ENCODE measurements around the gene HNRNPDL.

Gene HNRNPDL

GRCh38 chr4:82434949-82435348 is 4.7 kb upstream of the HNRNPDL start:
- Histone ChIP-seq H3K4ac (ENCODE audit: low read depth in 1 of 2, low read length in 2 of 2) (no peak overlapping the region), H2BK120ac (ENCODE audit: low read depth, low read length) (no peak overlapping the region)
- WGBS: 94% methylated on average over 5 of the region's 7 CpGs

GRCh38 chr4:82433791-82434190 is 3.5 kb upstream of the HNRNPDL start:
- Histone ChIP-seq H2BK5ac (ENCODE audit: low read depth, low read length, poor library complexity, severe bottlenecking) (no peak overlapping the region), H3K23ac (ENCODE audit: low read length in 2 of 2) (no peak overlapping the region), H4K91ac (ENCODE audit: low read length) (no peak overlapping the region), H3K9me3 (ENCODE audit: control insufficient read depth, low read length) (no peaks in the 10 kb centered on the region), H3K4me3 (ENCODE audit: insufficient read depth in 1 of 2, low read depth in 1 of 2, low read length in 2 of 2) (no peak overlapping the region), H2AFZ (ENCODE audit: low read depth, low read length) (no peak overlapping the region), H3K18ac (ENCODE audit: low read depth in 1 of 2, low read length in 2 of 2) (no peak overlapping the region), H2AK5ac (ENCODE audit: low read length, severe bottlenecking) (no peak overlapping the region), H3K36me3 (ENCODE audit: control insufficient read depth in 1 of 2, insufficient read depth in 2 of 2, low read depth in 1 of 2, low read length in 2 of 2) (peaks cover 4 to 10% of the 10 kb centered on the region in 2 experiments), H3K4me2 (ENCODE audit: low read length, poor library complexity, severe bottlenecking) (no peak overlapping the region), H3K27ac (ENCODE audit: low read length, poor library complexity, severe bottlenecking) (no peak overlapping the region), H2BK15ac (ENCODE audit: low read depth, poor library complexity, severe bottlenecking) (no peak overlapping the region), H4K8ac (ENCODE audit: low read length) (no peak overlapping the region), H2BK12ac (ENCODE audit: low read length in 2 of 2) (no peak overlapping the region), H3K9ac (ENCODE audit: low read length) (no peak overlapping the region), H3K14ac (ENCODE audit: low read length in 2 of 2) (no peak overlapping the region), H3K4ac (ENCODE audit: low read depth in 1 of 2, low read length in 2 of 2) (no peak overlapping the region), H3K79me1 (replicated peaks; ENCODE audit: low read length, poor library complexity, severe bottlenecking) (peaks cover 14% of the 10 kb centered on the region), H3K27me3 (ENCODE audit: control insufficient read depth in 1 of 2, insufficient read depth in 1 of 2, low read length in 2 of 2) (no peaks in the 10 kb centered on the region), H2BK120ac (ENCODE audit: low read depth, low read length) (no peak overlapping the region), H3K4me1 (ENCODE audit: control insufficient read depth, insufficient read depth, low read depth, low read length) (peaks cover 8% of the 10 kb centered on the region)
- WGBS: 95% methylated on average over 1 of the region's 2 CpGs
- DNase-seq: no peak

More at GRCh38 chr4:82434949-82435348, 4.7 kb upstream of the HNRNPDL start:
- H3K23ac ChIP-seq (ENCODE audit: low read length in 2 of 2): no peak overlapping the region
- peaks cover 18% of the 10 kb centered on the region for H3K79me1 ChIP-seq (replicated peaks; ENCODE audit: low read length, poor library complexity, severe bottlenecking)
- H3K18ac ChIP-seq (ENCODE audit: low read depth in 1 of 2, low read length in 2 of 2): no peak overlapping the region
- no peak overlapping the region for H4K8ac ChIP-seq (ENCODE audit: low read length)
- H4K91ac ChIP-seq (ENCODE audit: low read length): no peak overlapping the region
- no peaks in the 10 kb centered on the region for H3K9me3 ChIP-seq (ENCODE audit: control insufficient read depth, low read length)
- peaks cover 4 to 10% of the 10 kb centered on the region in 2 experiments for H3K36me3 ChIP-seq (ENCODE audit: control insufficient read depth in 1 of 2, insufficient read depth in 2 of 2, low read depth in 1 of 2, low read length in 2 of 2)
- H3K4me1 ChIP-seq (ENCODE audit: control insufficient read depth, insufficient read depth, low read depth, low read length): peaks cover 8% of the 10 kb centered on the region
- H3K9ac ChIP-seq (ENCODE audit: low read length): no peak overlapping the region
- no peak overlapping the region for H2BK15ac ChIP-seq (ENCODE audit: low read depth, poor library complexity, severe bottlenecking)
- H2AFZ ChIP-seq (ENCODE audit: low read depth, low read length): no peak overlapping the region
- DNase-seq: no peak
- no peaks in the 10 kb centered on the region for H3K27me3 ChIP-seq (ENCODE audit: control insufficient read depth in 1 of 2, insufficient read depth in 1 of 2, low read length in 2 of 2)
- no peak overlapping the region for H3K14ac ChIP-seq (ENCODE audit: low read length in 2 of 2)
- no peak overlapping the region for H2BK5ac ChIP-seq (ENCODE audit: low read depth, low read length, poor library complexity, severe bottlenecking)
- no peak overlapping the region for H3K4me3 ChIP-seq (ENCODE audit: insufficient read depth in 1 of 2, low read depth in 1 of 2, low read length in 2 of 2)
- no peak overlapping the region for H2BK12ac ChIP-seq (ENCODE audit: low read length in 2 of 2)
- no peak overlapping the region for H3K27ac ChIP-seq (ENCODE audit: low read length, poor library complexity, severe bottlenecking)
- no peak overlapping the region for H2AK5ac ChIP-seq (ENCODE audit: low read length, severe bottlenecking)
- H3K4me2 ChIP-seq (ENCODE audit: low read length, poor library complexity, severe bottlenecking): no peak overlapping the region

GRCh38 chr4:82432596-82432995 is 2.3 kb upstream of the HNRNPDL start:
- H2BK12ac ChIP-seq (ENCODE audit: low read length in 2 of 2): no peak overlapping the region
- H3K27me3 ChIP-seq (ENCODE audit: control insufficient read depth in 1 of 2, insufficient read depth in 1 of 2, low read length in 2 of 2): no peaks in the 10 kb centered on the region
- peaks cover 7% of the 10 kb centered on the region for H3K4me1 ChIP-seq (ENCODE audit: control insufficient read depth, insufficient read depth, low read depth, low read length)
- H3K36me3 ChIP-seq (ENCODE audit: control insufficient read depth in 1 of 2, insufficient read depth in 2 of 2, low read depth in 1 of 2, low read length in 2 of 2): peaks cover 4 to 16% of the 10 kb centered on the region in 2 experiments
- no peak overlapping the region for H4K8ac ChIP-seq (ENCODE audit: low read length)
- no peak overlapping the region for H2BK15ac ChIP-seq (ENCODE audit: low read depth, poor library complexity, severe bottlenecking)
- 91% methylated on average over 17 of the region's 18 CpGs for WGBS
- H2AFZ ChIP-seq (ENCODE audit: low read depth, low read length): no peak overlapping the region
- no peak overlapping the region for H3K4me2 ChIP-seq (ENCODE audit: low read length, poor library complexity, severe bottlenecking)
- H4K91ac ChIP-seq (ENCODE audit: low read length): no peak overlapping the region
- H3K27ac ChIP-seq (ENCODE audit: low read length, poor library complexity, severe bottlenecking): no peak overlapping the region
- no peak overlapping the region for H3K14ac ChIP-seq (ENCODE audit: low read length in 2 of 2)
- H3K4ac ChIP-seq (ENCODE audit: low read depth in 1 of 2, low read length in 2 of 2): no peak overlapping the region
- H3K9me3 ChIP-seq (ENCODE audit: control insufficient read depth, low read length): no peaks in the 10 kb centered on the region
- H2AK5ac ChIP-seq (ENCODE audit: low read length, severe bottlenecking): no peak overlapping the region
- H3K9ac ChIP-seq (ENCODE audit: low read length): no peak overlapping the region
- H3K23ac ChIP-seq (ENCODE audit: low read length in 2 of 2): no peak overlapping the region
- H2BK5ac ChIP-seq (ENCODE audit: low read depth, low read length, poor library complexity, severe bottlenecking): no peak overlapping the region
- H2BK120ac ChIP-seq (ENCODE audit: low read depth, low read length): no peak overlapping the region
- peaks cover 14% of the 10 kb centered on the region for H3K79me1 ChIP-seq (replicated peaks; ENCODE audit: low read length, poor library complexity, severe bottlenecking)
- no peak overlapping the region for H3K4me3 ChIP-seq (ENCODE audit: insufficient read depth in 1 of 2, low read depth in 1 of 2, low read length in 2 of 2)
- DNase-seq: no peak
- H3K18ac ChIP-seq (ENCODE audit: low read depth in 1 of 2, low read length in 2 of 2): no peak overlapping the region

DNA sequence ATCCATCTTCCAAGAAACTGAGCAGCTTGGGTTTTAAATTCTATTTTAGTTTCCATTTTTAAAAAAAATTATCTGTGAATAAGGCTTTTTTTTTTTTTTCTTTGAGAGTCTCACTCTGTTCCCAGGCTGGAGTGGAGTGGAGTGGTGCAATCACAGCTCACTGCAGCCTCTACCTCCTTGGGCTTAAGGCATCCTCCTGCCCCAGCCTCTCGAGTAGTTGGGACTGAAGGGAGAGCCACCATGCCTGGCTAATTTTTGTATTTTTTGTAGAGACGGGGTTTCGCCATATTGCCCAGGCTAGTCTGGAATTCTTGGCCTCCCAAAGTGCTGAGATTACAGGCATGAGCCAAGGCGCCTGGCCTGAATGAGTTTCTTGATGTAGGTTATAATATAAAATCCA is 1.6 kb upstream of the HNRNPDL start:
- H2AFZ ChIP-seq (ENCODE audit: low read depth, low read length): no peak overlapping the region
- no peak overlapping the region for H3K23ac ChIP-seq (ENCODE audit: low read length in 2 of 2)
- H3K36me3 ChIP-seq (ENCODE audit: control insufficient read depth in 1 of 2, insufficient read depth in 2 of 2, low read depth in 1 of 2, low read length in 2 of 2): peaks cover 6 to 24% of the 10 kb centered on the region in 2 experiments
- peaks cover 6% of the 10 kb centered on the region for H3K4me1 ChIP-seq (ENCODE audit: control insufficient read depth, insufficient read depth, low read depth, low read length)
- no peaks in the 10 kb centered on the region for H3K9me3 ChIP-seq (ENCODE audit: control insufficient read depth, low read length)
- H4K91ac ChIP-seq (ENCODE audit: low read length): no peak overlapping the region
- no peak for DNase-seq
- H2BK5ac ChIP-seq (ENCODE audit: low read depth, low read length, poor library complexity, severe bottlenecking): no peak overlapping the region
- peak overlapping the region in 1 of 2 experiments; percentile 100 for H3K4me3 ChIP-seq (ENCODE audit: insufficient read depth in 1 of 2, low read depth in 1 of 2, low read length in 2 of 2)
- no peak overlapping the region for H2AK5ac ChIP-seq (ENCODE audit: low read length, severe bottlenecking)
- H3K79me1 ChIP-seq (replicated peaks; ENCODE audit: low read length, poor library complexity, severe bottlenecking): peaks cover 14% of the 10 kb centered on the region
- H3K14ac ChIP-seq (ENCODE audit: low read length in 2 of 2): no peak overlapping the region
- no peak overlapping the region for H3K4ac ChIP-seq (ENCODE audit: low read depth in 1 of 2, low read length in 2 of 2)
- no peak overlapping the region for H2BK12ac ChIP-seq (ENCODE audit: low read length in 2 of 2)
- no peak overlapping the region for H2BK120ac ChIP-seq (ENCODE audit: low read depth, low read length)
- H4K8ac ChIP-seq (ENCODE audit: low read length): no peak overlapping the region
- H3K4me2 ChIP-seq (ENCODE audit: low read length, poor library complexity, severe bottlenecking): peak overlapping the region; percentile 23
- no peak overlapping the region for H2BK15ac ChIP-seq (ENCODE audit: low read depth, poor library complexity, severe bottlenecking)
- 93% methylated on average over 3 of the region's 4 CpGs for WGBS
- H3K27ac ChIP-seq (ENCODE audit: low read length, poor library complexity, severe bottlenecking): no peak overlapping the region
- no peak overlapping the region for H3K18ac ChIP-seq (ENCODE audit: low read depth in 1 of 2, low read length in 2 of 2)
- H3K9ac ChIP-seq (ENCODE audit: low read length): peak overlapping the region; percentile 100
- no peaks in the 10 kb centered on the region for H3K27me3 ChIP-seq (ENCODE audit: control insufficient read depth in 1 of 2, insufficient read depth in 1 of 2, low read length in 2 of 2)

Measured in mesenchymal stem cell (in vitro differentiated cells and primary cell).